Measurements from ENCODE around the gene CUL4A. TPM values are rescaled to one million over a fixed set of nuclear protein-coding genes. Genes with fewer than 3 reads are reported as not detected.

The CUL4A gene
- total and polyA plus RNA-seq, 2 experiments from 2014 or later: 52.2 to 85.3 TPM

DNA sequence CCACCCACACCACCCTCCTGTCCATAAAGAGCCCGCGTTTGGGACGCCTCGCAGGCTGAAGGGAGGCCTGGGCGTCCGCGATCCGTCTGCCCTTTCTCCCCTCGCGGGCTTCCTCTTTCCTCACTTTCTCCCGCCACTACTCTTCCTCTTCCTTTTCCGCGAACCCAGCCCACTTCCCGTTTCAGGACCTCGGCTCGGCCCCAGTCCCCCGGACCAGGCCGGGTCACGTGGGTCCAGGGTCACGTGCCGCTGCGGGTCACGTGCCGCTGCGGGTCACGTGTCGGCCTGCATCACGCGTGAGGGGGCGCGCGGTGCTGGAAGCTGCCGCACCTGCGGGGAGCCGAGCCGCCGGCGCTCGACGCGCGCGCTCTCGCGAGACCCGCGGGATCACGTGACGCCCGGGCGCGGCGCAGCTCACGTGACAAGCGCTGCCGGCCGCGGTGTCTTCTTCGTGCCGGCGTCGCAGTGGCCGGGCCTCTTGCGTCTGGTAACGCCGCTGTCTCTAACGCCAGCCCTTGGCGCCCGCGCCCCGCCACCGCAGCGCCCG, 87.5 kb downstream of the CUL4A start, which contains the start of gene LAMP1:
Gene LAMP1 (plus strand): TSS at position 417 of the 547 bp plus-strand sequence. CDS start 196 bp downstream, outside the sequence.
- peak within 1 kb of the TSS; percentile 94 for H3K4me2 ChIP-seq
- H4K20me1 ChIP-seq (ENCODE audit: insufficient read depth, poor library complexity, severe bottlenecking): peaks cover 24% of the 10 kb centered on the region
- DNase-seq (ENCODE audit: low spot score): peak; percentile 99
- TF ChIP-seq EZH2 (IDR thresholded peaks at IDR 0.05; ENCODE audit: borderline replicate concordance): no peak
- no peak for TF ChIP-seq EZH2phosphoT487 (IDR thresholded peaks at IDR 0.05; ENCODE audit: low read depth, severe bottlenecking, unreplicated experiment)
- TF ChIP-seq CTCF (IDR thresholded peaks at IDR 0.05; ENCODE audit: poor library complexity): no peak
- H3K79me2 ChIP-seq: peaks cover 50% of the 10 kb centered on the region
- H3K27me3 ChIP-seq: no peaks in the 10 kb centered on the region
- H2AFZ ChIP-seq: peak within 1 kb of the TSS; percentile 89
- H3K4me3 ChIP-seq: peak within 1 kb of the TSS; percentile 93
- H3K27ac ChIP-seq: peak within 1 kb of the TSS; percentile 97
- no peaks in the 10 kb centered on the region for H3K9me3 ChIP-seq (ENCODE audit: low read depth)
- no peaks in the 10 kb centered on the region for H3K36me3 ChIP-seq (replicated peaks; ENCODE audit: insufficient read depth, low read depth)
- WGBS (ENCODE audit: low lambda C conversion rate, missing lambda C conversion rate): 1% methylated on average over 49 of the region's 74 CpGs
- peaks cover 15% of the 10 kb centered on the region for H3K4me1 ChIP-seq (ENCODE audit: insufficient read depth)
- no peaks in the 10 kb centered on the region for H3K9me2 ChIP-seq (replicated peaks; ENCODE audit: insufficient read depth)

- H3K27me3 ChIP-seq: no peaks in the 10 kb centered on the region
- peaks cover 56% of the 10 kb centered on the region for H3K79me2 ChIP-seq
- peak; percentile 34 for DNase-seq (ENCODE audit: low spot score)
- WGBS (ENCODE audit: low lambda C conversion rate, missing lambda C conversion rate): 1% methylated on average over 53 of the region's 58 CpGs
- no peak for TF ChIP-seq EZH2phosphoT487 (IDR thresholded peaks at IDR 0.05; ENCODE audit: low read depth, severe bottlenecking, unreplicated experiment)
- no peak for TF ChIP-seq EZH2 (IDR thresholded peaks at IDR 0.05; ENCODE audit: borderline replicate concordance)
- TF ChIP-seq CTCF (IDR thresholded peaks at IDR 0.05; ENCODE audit: poor library complexity): no peak
- H3K9me2 ChIP-seq (replicated peaks; ENCODE audit: insufficient read depth): no peaks in the 10 kb centered on the region
- H3K27ac ChIP-seq: peak overlapping the region; percentile 83
- no peaks in the 10 kb centered on the region for H3K36me3 ChIP-seq (replicated peaks; ENCODE audit: insufficient read depth, low read depth)
- peak overlapping the region; percentile 2 for H2AFZ ChIP-seq
- H3K4me3 ChIP-seq: peak overlapping the region; percentile 93
- H3K4me1 ChIP-seq (ENCODE audit: insufficient read depth): peaks cover 15% of the 10 kb centered on the region
- H3K4me2 ChIP-seq: peak overlapping the region; percentile 89
- peaks cover 30% of the 10 kb centered on the region for H4K20me1 ChIP-seq (ENCODE audit: insufficient read depth, poor library complexity, severe bottlenecking)
- no peaks in the 10 kb centered on the region for H3K9me3 ChIP-seq (ENCODE audit: low read depth)
Observed at GRCh38 chr13:113297370-113298042, 88.1 kb downstream of the CUL4A start.

GRCh38 chr13:113298043-113298945, 88.9 kb downstream of the CUL4A start:
- H3K4me1 ChIP-seq (ENCODE audit: insufficient read depth): peaks cover 15% of the 10 kb centered on the region
- peak overlapping the region; percentile 83 for H3K27ac ChIP-seq
- no peaks in the 10 kb centered on the region for H3K36me3 ChIP-seq (replicated peaks; ENCODE audit: insufficient read depth, low read depth)
- H3K9me3 ChIP-seq (ENCODE audit: low read depth): no peaks in the 10 kb centered on the region
- no peak for DNase-seq (ENCODE audit: low spot score)
- peaks cover 64% of the 10 kb centered on the region for H3K79me2 ChIP-seq
- no peak for TF ChIP-seq EZH2phosphoT487 (IDR thresholded peaks at IDR 0.05; ENCODE audit: low read depth, severe bottlenecking, unreplicated experiment)
- no peak for TF ChIP-seq CTCF (IDR thresholded peaks at IDR 0.05; ENCODE audit: poor library complexity)
- TF ChIP-seq EZH2 (IDR thresholded peaks at IDR 0.05; ENCODE audit: borderline replicate concordance): no peak
- no peaks in the 10 kb centered on the region for H3K9me2 ChIP-seq (replicated peaks; ENCODE audit: insufficient read depth)
- no peaks in the 10 kb centered on the region for H3K27me3 ChIP-seq
- H4K20me1 ChIP-seq (ENCODE audit: insufficient read depth, poor library complexity, severe bottlenecking): peaks cover 36% of the 10 kb centered on the region
- H2AFZ ChIP-seq: peak overlapping the region; percentile 2
- H3K4me3 ChIP-seq: peak overlapping the region; percentile 93
- 39% methylated on average over 19 of the region's 19 CpGs for WGBS (ENCODE audit: low lambda C conversion rate, missing lambda C conversion rate)
- H3K4me2 ChIP-seq: peak overlapping the region; percentile 89
